Activated CD4-positive, alpha-beta T cell treated with anti-CD3 and anti-CD28 coated beads, Interleukin-2, amount 10 ng/mL, durations not matched to agents 24 days and 14 days (primary cell): ENCODE measurements around the gene MDN1. TPM values are rescaled to one million over a fixed set of nuclear protein-coding genes. Genes with fewer than 3 reads are reported as not detected.
A peak's percentile ranks its signal among the peaks of the same experiment; 100 is the strongest.
"Not testable (repeated sequence)": the region's sequence is repeated elsewhere in the genome, so short reads cannot be mapped to it uniquely, and the experiment has no call there.

Experiments used
- DNase-seq: peaks from one replicate; pipeline ENCODE4 v3.0.0; 2022
- H3K27ac Mint-ChIP-seq: one replicate; pipeline ENCODE4 v1.8.0; 2022; ENCODE audit warnings: mild to moderate bottlenecking, mixed read lengths
- H3K27me3 Mint-ChIP-seq: one replicate; pipeline ENCODE4 v1.8.0; 2022; ENCODE audit warnings: mixed read lengths
- H3K36me3 Mint-ChIP-seq: one replicate; pipeline ENCODE4 v1.8.0; 2022; ENCODE audit warnings: low read depth, mild to moderate bottlenecking, mixed read lengths
- H3K4me1 Mint-ChIP-seq: one replicate; pipeline ENCODE4 v1.8.0; 2021; ENCODE audit warnings: mixed read lengths
- H3K4me3 Mint-ChIP-seq: one replicate; pipeline ENCODE4 v1.8.0; 2022; ENCODE audit warnings: mild to moderate bottlenecking, moderate library complexity, mixed read lengths
- H3K9me3 Mint-ChIP-seq: one replicate; pipeline ENCODE4 v1.8.0; 2021; ENCODE audit warnings: mixed read lengths
- intact Hi-C: fragments of 100-400 bp; cut with micrococcal nuclease; formaldehyde crosslinking; loops from one replicate; pipeline ENCODE4 v1.15.1; 2023
- total RNA-seq: library from RNA; stranded (reverse); gene quantifications from 2 replicates; pipeline ENCODE4 v1.2.3, GENCODE V29; 2022

MDN1 gene
- total RNA-seq, 1 donor from 2014 or later: 78.3 TPM

DNA sequence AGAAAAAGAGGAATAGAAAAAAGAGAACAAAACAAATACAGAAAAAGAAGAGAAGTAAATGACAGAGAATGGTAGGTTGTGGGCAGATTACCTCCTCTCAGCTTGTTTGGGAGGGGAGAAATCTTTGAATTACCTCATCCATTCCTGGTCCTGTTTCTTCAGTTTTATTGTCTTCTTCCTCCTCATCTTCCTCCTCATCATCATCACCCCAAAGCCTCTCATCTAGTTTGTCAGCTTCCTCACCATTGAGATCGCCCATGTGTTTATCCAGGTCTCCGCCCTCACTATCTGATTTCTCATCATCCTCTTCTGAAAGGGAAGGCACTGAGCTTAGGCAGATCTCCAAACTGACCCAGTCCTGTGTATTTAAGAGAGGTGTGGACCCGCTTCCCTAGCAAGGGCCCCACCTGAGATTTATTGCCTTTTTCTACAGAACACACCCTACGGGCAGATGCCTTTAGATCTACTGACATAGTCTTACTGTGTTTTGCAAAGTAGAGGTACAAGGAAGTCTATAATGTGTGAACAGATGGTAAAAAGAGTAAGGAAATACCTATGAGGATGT, 156.9 kb downstream of the MDN1 start:
- Mint-ChIP-seq H3K4me3 (no peak overlapping the region), H3K9me3 (no peaks in the 10 kb centered on the region), H3K27me3 (no peaks in the 10 kb centered on the region), H3K4me1 (no peaks in the 10 kb centered on the region), H3K36me3 (peaks cover 68% of the 10 kb centered on the region), H3K27ac (no peak overlapping the region)
- no peak for DNase-seq
- intact Hi-C loops: no loop called here

- Mint-ChIP-seq H3K27me3 (no peaks in the 10 kb centered on the region), H3K36me3 (peaks cover 78% of the 10 kb centered on the region), H3K27ac (no peak overlapping the region), H3K4me1 (no peaks in the 10 kb centered on the region), H3K4me3 (no peak overlapping the region), H3K9me3 (no peaks in the 10 kb centered on the region)
- intact Hi-C loops: no loop called here
- DNase-seq: no peak
These were observed 158.0 kb downstream of the MDN1 start for GRCh38 chr6:89661559-89661958.

GRCh38 chr6:89660981-89661380, 158.6 kb downstream of the MDN1 start:
- H3K27ac Mint-ChIP-seq: no peak overlapping the region
- intact Hi-C loops: no loop called here
- no peaks in the 10 kb centered on the region for H3K4me1 Mint-ChIP-seq
- H3K27me3 Mint-ChIP-seq: no peaks in the 10 kb centered on the region
- H3K36me3 Mint-ChIP-seq: peaks cover 74% of the 10 kb centered on the region
- DNase-seq: no peak
- no peak overlapping the region for H3K4me3 Mint-ChIP-seq
- H3K9me3 Mint-ChIP-seq: no peaks in the 10 kb centered on the region

DNA sequence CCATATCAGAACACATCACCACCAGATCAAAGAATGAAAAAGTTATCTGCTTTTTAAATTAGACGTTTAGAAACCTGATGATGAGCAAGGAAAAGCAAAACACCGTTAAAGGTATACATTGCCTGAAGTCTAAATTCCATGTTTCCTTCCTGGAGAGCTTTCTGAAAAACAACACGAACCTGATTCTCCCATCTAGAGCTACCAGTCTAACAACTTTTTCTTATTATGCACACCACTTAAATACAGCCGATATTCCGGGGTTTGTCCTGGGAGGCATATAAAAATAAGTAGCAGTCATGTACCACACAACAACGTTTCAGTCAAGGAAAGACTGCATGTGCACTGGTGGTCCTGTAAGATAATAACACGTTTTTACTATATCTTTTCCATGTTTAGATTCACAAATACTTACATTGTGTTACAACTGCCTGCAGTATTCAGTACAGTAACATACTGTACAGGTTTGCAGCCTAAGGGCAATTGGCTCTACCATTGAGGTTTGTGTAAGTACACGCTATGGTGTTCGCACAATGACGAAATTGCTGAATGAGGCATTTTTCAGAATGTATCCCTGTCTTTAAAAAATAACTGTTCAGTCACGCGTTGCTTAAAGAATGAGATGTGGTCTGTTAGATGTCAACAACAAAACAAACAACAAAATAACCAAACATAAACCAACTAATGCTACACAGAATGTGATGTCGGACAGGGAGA, 162.0 kb downstream of the MDN1 start:
- H3K9me3 Mint-ChIP-seq: no peaks in the 10 kb centered on the region
- no peak overlapping the region for H3K4me3 Mint-ChIP-seq
- H3K36me3 Mint-ChIP-seq: peaks cover 67% of the 10 kb centered on the region
- DNase-seq: no peak
- no peak overlapping the region for H3K27ac Mint-ChIP-seq
- intact Hi-C loops: no loop called here
- H3K4me1 Mint-ChIP-seq: no peaks in the 10 kb centered on the region
- no peaks in the 10 kb centered on the region for H3K27me3 Mint-ChIP-seq

DNA sequence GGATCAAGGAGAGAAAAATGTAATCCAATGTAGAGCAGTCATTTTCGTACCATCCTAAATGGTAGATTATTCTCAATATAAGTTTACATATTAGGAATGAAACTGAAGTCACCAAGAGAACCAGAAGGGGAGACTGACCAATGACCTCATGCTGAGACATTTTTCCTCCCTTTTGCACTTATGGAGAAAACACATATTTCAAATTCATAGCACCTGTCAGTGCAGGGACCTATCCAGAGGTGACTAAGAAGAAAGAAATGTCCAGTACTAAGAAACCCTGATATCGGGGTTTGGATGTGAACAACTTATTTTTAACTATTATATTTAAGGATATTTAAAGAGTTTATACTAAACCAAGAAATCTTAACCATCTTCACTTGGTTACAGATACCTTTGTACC, 164.5 kb downstream of the MDN1 start:
- no peaks in the 10 kb centered on the region for H3K27me3 Mint-ChIP-seq
- no peaks in the 10 kb centered on the region for H3K4me1 Mint-ChIP-seq
- H3K27ac Mint-ChIP-seq: no peak overlapping the region
- DNase-seq: no peak
- no peak overlapping the region for H3K4me3 Mint-ChIP-seq
- no peaks in the 10 kb centered on the region for H3K9me3 Mint-ChIP-seq
- peaks cover 68% of the 10 kb centered on the region for H3K36me3 Mint-ChIP-seq
- intact Hi-C loops: no loop called here

GRCh38 chr6:89650579-89650978, 169.0 kb downstream of the MDN1 start:
- intact Hi-C loops: no loop called here
- Mint-ChIP-seq H3K4me1 (no peaks in the 10 kb centered on the region), H3K36me3 (peaks cover 61% of the 10 kb centered on the region), H3K4me3 (no peak overlapping the region), H3K27me3 (no peaks in the 10 kb centered on the region), H3K9me3 (no peaks in the 10 kb centered on the region), H3K27ac (no peak overlapping the region)
- DNase-seq: no peak

DNA sequence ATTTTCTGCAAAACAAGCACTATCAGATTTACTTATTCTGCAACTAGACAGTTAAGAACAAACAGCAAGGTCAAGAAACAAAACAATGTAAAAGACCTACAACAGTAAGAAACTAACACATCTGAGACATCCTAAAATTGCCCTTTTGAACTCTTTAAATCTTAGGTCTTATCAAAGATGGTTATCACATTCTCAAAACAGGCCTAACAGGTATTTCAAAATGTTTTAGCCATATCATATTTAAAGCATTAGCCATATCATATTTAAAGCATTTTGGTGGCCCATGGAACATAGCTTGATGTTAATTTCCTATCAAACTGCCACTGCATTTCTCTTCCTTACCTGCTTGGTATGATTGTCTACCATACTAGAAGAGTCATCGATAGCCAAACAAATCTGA, 169.9 kb downstream of the MDN1 start:
- H3K9me3 Mint-ChIP-seq: no peaks in the 10 kb centered on the region
- H3K27ac Mint-ChIP-seq: no peak overlapping the region
- intact Hi-C loops: no loop called here
- H3K4me3 Mint-ChIP-seq: no peak overlapping the region
- peaks cover 64% of the 10 kb centered on the region for H3K36me3 Mint-ChIP-seq
- peaks cover 3% of the 10 kb centered on the region for H3K4me1 Mint-ChIP-seq
- no peaks in the 10 kb centered on the region for H3K27me3 Mint-ChIP-seq
- no peak for DNase-seq

DNA sequence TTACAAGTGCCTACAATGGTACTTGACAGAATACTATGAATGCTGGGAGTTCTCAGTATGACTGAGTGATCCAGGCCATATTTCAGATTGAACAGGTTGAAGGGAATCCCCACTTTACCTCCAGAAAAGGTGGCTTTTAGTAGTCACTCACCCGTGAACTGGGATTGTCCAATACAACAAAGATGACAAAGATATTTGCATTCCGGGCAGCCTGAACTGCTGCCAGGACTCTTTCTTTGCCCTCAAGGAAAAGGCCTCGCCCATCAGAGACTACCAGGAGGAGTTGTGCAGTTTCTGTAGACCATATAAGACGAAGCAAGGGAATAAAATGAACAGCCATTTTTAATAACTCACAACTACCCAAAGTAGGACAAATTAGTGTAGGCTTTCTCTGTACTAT, 174.7 kb downstream of the MDN1 start:
- DNase-seq: no peak
- no peak overlapping the region for H3K27ac Mint-ChIP-seq
- H3K27me3 Mint-ChIP-seq: no peaks in the 10 kb centered on the region
- no peak overlapping the region for H3K4me3 Mint-ChIP-seq
- peaks cover 54% of the 10 kb centered on the region for H3K36me3 Mint-ChIP-seq
- H3K4me1 Mint-ChIP-seq: peaks cover 5% of the 10 kb centered on the region
- no peaks in the 10 kb centered on the region for H3K9me3 Mint-ChIP-seq
- intact Hi-C loops: no loop called here

GRCh38 chr6:89643406-89643805, 176.2 kb downstream of the MDN1 start:
- Mint-ChIP-seq H3K9me3 (no peaks in the 10 kb centered on the region), H3K27ac (no peak overlapping the region), H3K4me3 (no peak overlapping the region), H3K27me3 (no peaks in the 10 kb centered on the region), H3K4me1 (peaks cover 12% of the 10 kb centered on the region), H3K36me3 (peaks cover 53% of the 10 kb centered on the region)
- no peak for DNase-seq
- intact Hi-C loops: no loop called here

DNA sequence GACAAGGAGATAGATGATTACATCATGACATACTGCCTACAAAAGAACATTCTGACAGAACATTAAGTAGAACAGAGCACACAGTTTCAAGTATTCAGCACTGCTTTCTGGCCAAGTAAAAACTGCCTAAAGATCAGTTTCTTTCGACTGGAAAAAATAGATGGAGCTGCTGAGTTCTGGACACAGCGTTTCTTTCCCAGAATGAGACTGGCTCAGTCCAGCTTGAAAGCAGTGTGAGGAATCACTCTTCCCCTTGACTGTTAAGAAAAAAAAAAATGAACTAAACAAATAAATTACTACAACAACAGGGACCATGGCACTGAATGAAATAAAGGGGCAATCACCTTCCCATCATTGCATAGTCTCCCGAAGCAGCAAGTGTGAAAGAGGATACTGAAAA, 176.6 kb downstream of the MDN1 start:
- Mint-ChIP-seq H3K9me3 (no peaks in the 10 kb centered on the region), H3K4me3 (no peak overlapping the region), H3K36me3 (peaks cover 52% of the 10 kb centered on the region), H3K4me1 (peaks cover 15% of the 10 kb centered on the region), H3K27ac (no peak overlapping the region), H3K27me3 (no peaks in the 10 kb centered on the region)
- intact Hi-C loops: no loop called here
- no peak for DNase-seq

DNA sequence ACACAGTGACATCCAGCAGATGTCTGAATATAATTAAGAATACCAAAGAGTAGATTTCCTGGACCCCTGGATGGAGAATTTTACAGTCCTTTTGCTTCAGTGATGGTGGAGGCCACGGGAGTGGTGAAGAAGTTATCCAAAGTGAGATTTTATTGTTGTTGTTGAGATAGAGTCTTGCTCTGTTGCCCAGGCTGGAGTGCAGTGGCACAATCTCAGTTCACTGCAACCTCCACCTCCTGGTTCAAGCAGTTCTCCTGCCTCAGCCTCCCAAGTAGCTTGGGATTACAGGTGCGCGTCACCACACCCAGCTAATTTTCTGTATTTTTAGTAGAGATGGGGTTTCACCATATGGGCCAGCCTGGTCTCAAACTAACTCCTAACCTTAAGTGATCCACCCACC, 178.0 kb downstream of the MDN1 start:
- H3K27me3 Mint-ChIP-seq, intact Hi-C loops, DNase-seq, H3K27ac Mint-ChIP-seq, H3K9me3 Mint-ChIP-seq, H3K4me3 Mint-ChIP-seq: not testable (repeated sequence)
- H3K36me3 Mint-ChIP-seq: peaks cover 49% of the 10 kb centered on the region
- peaks cover 21% of the 10 kb centered on the region for H3K4me1 Mint-ChIP-seq

GRCh38 chr6:89640804-89641203, 178.8 kb downstream of the MDN1 start:
- Mint-ChIP-seq H3K27me3 (no peaks in the 10 kb centered on the region), H3K27ac (no peak overlapping the region), H3K9me3 (no peaks in the 10 kb centered on the region), H3K4me1 (peaks cover 24% of the 10 kb centered on the region), H3K36me3 (peaks cover 50% of the 10 kb centered on the region), H3K4me3 (no peak overlapping the region)
- DNase-seq: no peak
- intact Hi-C loops: no loop called here

- Mint-ChIP-seq H3K36me3 (peaks cover 44% of the 10 kb centered on the region), H3K4me3 (peak within 1 kb of the TSS; percentile 90), H3K27me3 (no peaks in the 10 kb centered on the region), H3K9me3 (no peaks in the 10 kb centered on the region), H3K4me1 (peaks cover 26% of the 10 kb centered on the region), H3K27ac (peak within 1 kb of the TSS; percentile 98)
- intact Hi-C loops: loop anchor here (1.0 to 2.0 kb wide), 6 partner anchors 205 to 948 kb away; partner anchors contain the start of genes ANKRD6, MAP3K7, PNRC1 and RNGTT
- peak; percentile 97 for DNase-seq
These were observed 181.0 kb downstream of the MDN1 start, which contains the start of gene LYRM2 for GRCh38 chr6:89638320-89639195. LYRM2 (minus strand) TSS chr6:89638747; CDS start chr6:89638716, 31 bp downstream.

DNA sequence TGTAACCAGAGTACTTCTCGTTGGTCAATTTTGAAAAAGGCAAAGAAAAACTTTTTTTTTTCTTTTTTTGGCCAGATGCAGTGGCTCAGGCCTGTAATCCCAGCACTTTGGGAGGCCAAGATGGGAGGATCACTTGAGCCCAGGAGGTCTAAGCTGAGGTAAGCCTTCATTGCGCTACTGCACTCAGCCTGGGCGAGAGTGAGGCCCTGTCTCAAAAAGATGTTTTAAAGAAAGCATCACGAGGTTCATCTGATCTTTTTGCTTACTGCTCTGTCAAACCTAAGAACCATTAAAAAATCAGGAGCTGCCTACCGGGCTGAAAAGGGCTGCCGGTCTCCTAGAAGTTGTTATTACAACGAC, 181.7 kb downstream of the MDN1 start:
- no peaks in the 10 kb centered on the region for H3K27me3 Mint-ChIP-seq
- H3K36me3 Mint-ChIP-seq: peaks cover 43% of the 10 kb centered on the region
- H3K9me3 Mint-ChIP-seq: no peaks in the 10 kb centered on the region
- peak overlapping the region; percentile 98 for H3K27ac Mint-ChIP-seq
- DNase-seq: no peak
- peak overlapping the region; percentile 90 for H3K4me3 Mint-ChIP-seq
- intact Hi-C loops: loop anchor here (1.0 to 2.0 kb wide), 6 partner anchors 205 to 949 kb away; partner anchors contain the start of genes ANKRD6, MAP3K7, PNRC1 and RNGTT
- H3K4me1 Mint-ChIP-seq: peaks cover 26% of the 10 kb centered on the region
